Keratinocyte (primary cell): ENCODE measurements around the gene SMG6. TPM values are rescaled to one million over a fixed set of nuclear protein-coding genes. Genes with fewer than 3 reads are reported as not detected.
A peak's percentile ranks its signal among the peaks of the same experiment; 100 is the strongest.

Experiments used
- DNase-seq: peaks from one replicate; pipeline ENCODE4 v3.0.0-alpha.2; 2011; ENCODE audit warnings: low read depth, missing footprints, low spot score
- FAIRE-seq: peaks from 2 replicates; lab custom pipeline; 2011; peaks lifted over from hg19 to GRCh38; lab: Jason Lieb, UNC
- H2AFZ ChIP-seq: 2 replicates; pipeline ENCODE4 v1.6.0; 2012; ENCODE audit warnings: low read length, control low read depth, inconsistent platforms; ENCODE audit not compliant: control insufficient read depth
- H3K27ac ChIP-seq: 2 replicates; pipeline ENCODE4 v1.5.1; 2011; ENCODE audit warnings: low read length; ENCODE audit not compliant: control insufficient read depth, insufficient read depth
- H3K27me3 ChIP-seq: 3 replicates; pipeline ENCODE4 v1.6.0; 2011; ENCODE audit warnings: low read length; ENCODE audit not compliant: control insufficient read depth, insufficient read depth; ENCODE audit errors: extremely low read depth
- H3K36me3 ChIP-seq, 2 experiments: 2 replicates in 1 of 2; 3 replicates in 1 of 2; pipeline ENCODE4 v1.5.1; 2011; ENCODE audit warnings: low read length in 2 of 2, mild to moderate bottlenecking in 1 of 2; ENCODE audit not compliant: control insufficient read depth in 2 of 2, insufficient read depth in 2 of 2; ENCODE audit errors: extremely low read depth in 1 of 2
- H3K4me1 ChIP-seq: 3 replicates; pipeline ENCODE4 v1.5.1; 2011; ENCODE audit warnings: low read length; ENCODE audit not compliant: control insufficient read depth, insufficient read depth; ENCODE audit errors: extremely low read depth
- H3K4me2 ChIP-seq: 3 replicates; pipeline ENCODE4 v1.6.0; 2011; ENCODE audit warnings: low read depth, low read length; ENCODE audit not compliant: control insufficient read depth, insufficient read depth; ENCODE audit errors: extremely low read depth
- H3K4me3 ChIP-seq, 3 experiments: fragments of 200-600 bp in 1 of 3; sonication (generic) in 1 of 3; 2 replicates in 2 of 3; 3 replicates in 1 of 3; pipeline ENCODE4 v1.5.1; 2011 to 2016; ENCODE audit warnings: low read length in 3 of 3, mild to moderate bottlenecking in 3 of 3, control low read depth in 2 of 3, inconsistent platforms in 1 of 3, low read depth in 1 of 3, mixed read lengths in 1 of 3, mixed run types in 1 of 3, moderate library complexity in 1 of 3; ENCODE audit not compliant: control insufficient read depth in 2 of 3, insufficient read depth in 2 of 3; ENCODE audit errors: extremely low read depth in 1 of 3
- H3K79me2 ChIP-seq: 2 replicates; pipeline ENCODE4 v1.6.0; 2012; ENCODE audit warnings: low read length; ENCODE audit not compliant: control insufficient read depth, insufficient read depth
- H3K9ac ChIP-seq: 3 replicates; pipeline ENCODE4 v1.6.0; 2011; ENCODE audit warnings: low read length; ENCODE audit not compliant: control insufficient read depth, insufficient read depth; ENCODE audit errors: extremely low read depth
- H3K9me1 ChIP-seq: 3 replicates; pipeline ENCODE4 v1.6.0; 2011; ENCODE audit warnings: low read length; ENCODE audit not compliant: control insufficient read depth, insufficient read depth; ENCODE audit errors: extremely low read depth
- H3K9me3 ChIP-seq: 2 replicates; pipeline ENCODE4 v1.5.1; 2012; ENCODE audit warnings: low read depth, low read length; ENCODE audit not compliant: control insufficient read depth
- H4K20me1 ChIP-seq: 3 replicates; pipeline ENCODE4 v1.6.0; 2011; ENCODE audit warnings: low read length; ENCODE audit not compliant: control insufficient read depth, insufficient read depth; ENCODE audit errors: extremely low read depth
- CTCF ChIP-seq, 3 experiments: IDR thresholded peaks in 1 of 3; conservative IDR thresholded peaks in 1 of 3; optimal IDR thresholded peaks in 1 of 3; 2 replicates in 2 of 3; 3 replicates in 1 of 3; pipeline versions ENCODE3 to v1.5.1; 2011; ENCODE audit warnings: low read length in 3 of 3, mild to moderate bottlenecking in 3 of 3, moderate library complexity in 2 of 3, control low read depth in 1 of 3, inconsistent platforms in 1 of 3; ENCODE audit not compliant: insufficient read depth in 2 of 3; ENCODE audit errors: extremely low read depth in 1 of 3
- EZH2 ChIP-seq: IDR thresholded peaks from one replicate; pipeline ENCODE4 v1.6.1; 2012; ENCODE audit warnings: inconsistent platforms, mild to moderate bottlenecking, low read length, moderate library complexity
- dilution Hi-C: fragments of 300-500 bp; cut with MboI; formaldehyde crosslinking; loops from one replicate; pipeline ENCODE4 v1.7.0; 2020; ENCODE audit warnings: low sequenced_read_pairs; ENCODE audit not compliant: extremely low pct_ligation_motif_present
- polyA plus RNA-seq, 5 experiments: library from polyadenylated mRNA; depleted of rRNA in 3 of 5; stranded (reverse) in 3 of 5; stranded (forward) in 1 of 5; unstranded in 1 of 5; fragments of >200 nt; gene quantifications; 1 replicate in 1 of 5; 2 replicates in 3 of 5; 3 replicates in 1 of 5; pipeline versions ENCODE4 v1.2.1 to v1.2.3, GENCODE V29; 2011 to 2012; ENCODE audit warnings: missing spikeins in 2 of 5, low read depth in 1 of 5, low replicate concordance in 1 of 5

The SMG6 gene
- polyA plus RNA-seq, 1 donor (not counting 4 experiments of a cell fraction or from before 2014, with no cell fraction given): 3.6 TPM

GRCh38 chr17:2049333-2050299 lies 254.0 kb downstream of the SMG6 start:
- Histone ChIP-seq H3K4me3 (peak overlapping the region; percentile 57 to 81 (median 76)), H3K36me3 (no peaks in the 10 kb centered on the region), H4K20me1 (peaks cover 8% of the 10 kb centered on the region), H3K27ac (peak overlapping the region; percentile 49), H2AFZ (peak overlapping the region; percentile 75), H3K27me3 (peaks cover 9% of the 10 kb centered on the region), H3K9me3 (no peaks in the 10 kb centered on the region), H3K4me1 (peaks cover 23% of the 10 kb centered on the region), H3K9me1 (no peaks in the 10 kb centered on the region), H3K79me2 (peaks cover under 1% of the 10 kb centered on the region), H3K9ac (peak overlapping the region; percentile 88), H3K4me2 (peak overlapping the region; percentile 97)
- dilution Hi-C loops: no loop called here
- no peak for DNase-seq
- FAIRE-seq: no peak
- TF ChIP-seq EZH2: no peak
- TF ChIP-seq CTCF (optimal IDR thresholded peaks at IDR 0.05 in 1 of 3, IDR thresholded peaks at IDR 0.05 in 1 of 3, conservative IDR thresholded peaks at IDR 0.05 in 1 of 3; ENCODE audit: extremely low read depth in 1 of 3, insufficient read depth in 2 of 3, low read length in 3 of 3): no peak

- H3K9me3 ChIP-seq: no peaks in the 10 kb centered on the region
- H3K9me1 ChIP-seq: no peaks in the 10 kb centered on the region
- H4K20me1 ChIP-seq: peaks cover 12% of the 10 kb centered on the region
- H3K4me3 ChIP-seq: peak overlapping the region in 2 of 3 experiments; percentile 76 to 81
- peak overlapping the region; percentile 97 for H3K4me2 ChIP-seq
- peaks cover 9% of the 10 kb centered on the region for H3K27me3 ChIP-seq
- no peak overlapping the region for H3K9ac ChIP-seq
- H3K79me2 ChIP-seq: peaks cover 4% of the 10 kb centered on the region
- H3K36me3 ChIP-seq: peaks cover 1 to 2% of the 10 kb centered on the region in 2 experiments
- H2AFZ ChIP-seq: no peak overlapping the region
- TF ChIP-seq CTCF (optimal IDR thresholded peaks at IDR 0.05 in 1 of 3, IDR thresholded peaks at IDR 0.05 in 1 of 3, conservative IDR thresholded peaks at IDR 0.05 in 1 of 3; ENCODE audit: extremely low read depth in 1 of 3, insufficient read depth in 2 of 3, low read length in 3 of 3) (no peak), EZH2 (no peak)
- FAIRE-seq (no peak), DNase-seq (no peak)
- peak overlapping the region; percentile 49 for H3K27ac ChIP-seq
- dilution Hi-C loops: no loop called here
- H3K4me1 ChIP-seq: peaks cover 23% of the 10 kb centered on the region
Measured at GRCh38 chr17:2048805-2049204, 254.8 kb downstream of the SMG6 start.
